GM23338 (cell line): ENCODE data around the gene ZBTB7A. TPM values are rescaled to one million over a fixed set of nuclear protein-coding genes. Genes with fewer than 3 reads are reported as not detected.
A peak's percentile ranks its signal among the peaks of the same experiment; 100 is the strongest.

Experiments
- ATAC-seq: fragments of 200-7000 bp; cut with Tn5 transposase; 3 replicates; pipeline ENCODE4 v1.9.1; 2020
- DNase-seq: peaks from one replicate; pipeline ENCODE4 v3.0.0-alpha.2; 2015; ENCODE audit warnings: low spot score
- H2AFZ ChIP-seq: fragments of 200-600 bp; sonication (generic); 2 replicates; pipeline ENCODE4 v1.8.0; 2016; ENCODE audit warnings: antibody characterized with exemption, mild to moderate bottlenecking, moderate library complexity
- H3F3A ChIP-seq: fragments of 200-600 bp; sonication (generic); replicated peaks from 2 replicates; pipeline ENCODE4 v1.8.0; 2017; ENCODE audit warnings: antibody characterized with exemption, mixed run types, low read depth
- H3K27ac ChIP-seq: fragments of 200-600 bp; sonication (generic); 2 replicates; pipeline ENCODE4 v1.6.1; 2016; ENCODE audit warnings: low read depth
- H3K27me3 ChIP-seq: fragments of 200-600 bp; sonication (generic); 2 replicates; pipeline ENCODE4 v1.8.0; 2016; ENCODE audit warnings: mild to moderate bottlenecking, mixed run types, moderate library complexity; ENCODE audit not compliant: insufficient read depth
- H3K36me3 ChIP-seq: fragments of 200-600 bp; sonication (generic); 2 replicates; pipeline ENCODE4 v1.8.0; 2016; ENCODE audit warnings: mild to moderate bottlenecking; ENCODE audit not compliant: insufficient read depth
- H3K4me1 ChIP-seq: fragments of 200-600 bp; sonication (generic); 2 replicates; pipeline ENCODE4 v1.8.0; 2016; ENCODE audit warnings: mild to moderate bottlenecking, moderate library complexity; ENCODE audit not compliant: insufficient read depth
- H3K4me2 ChIP-seq: fragments of 200-600 bp; sonication (generic); 2 replicates; pipeline ENCODE4 v1.7.1; 2017; ENCODE audit warnings: mixed run types
- H3K4me3 ChIP-seq: fragments of 200-600 bp; sonication (generic); 2 replicates; pipeline ENCODE4 v1.6.1; 2016; ENCODE audit warnings: mixed run types
- H3K79me2 ChIP-seq: fragments of 200-600 bp; sonication (generic); replicated peaks from 2 replicates; pipeline ENCODE4 v1.8.0; 2017; ENCODE audit warnings: mild to moderate bottlenecking; ENCODE audit not compliant: insufficient read depth
- H3K9me2 ChIP-seq: fragments of 200-600 bp; sonication (generic); 2 replicates; pipeline ENCODE4 v1.8.0; 2017; ENCODE audit not compliant: insufficient read depth
- H4K20me1 ChIP-seq: fragments of 200-600 bp; sonication (generic); replicated peaks from 2 replicates; pipeline ENCODE4 v1.8.0; 2017; ENCODE audit warnings: mild to moderate bottlenecking; ENCODE audit not compliant: insufficient read depth
- H3K27ac Mint-ChIP-seq: 2 replicates; pipeline ENCODE4 v1.8.0; 2020; ENCODE audit warnings: inconsistent platforms, mild to moderate bottlenecking, moderate library complexity, mixed read lengths
- H3K27me3 Mint-ChIP-seq: 3 replicates; pipeline ENCODE4 v1.8.0; 2022; ENCODE audit warnings: low read depth, mild to moderate bottlenecking, moderate library complexity, mixed read lengths, inconsistent platforms; ENCODE audit not compliant: insufficient read depth, poor library complexity
- H3K36me3 Mint-ChIP-seq: 3 replicates; pipeline ENCODE4 v1.8.0; 2021; ENCODE audit warnings: low read depth, mild to moderate bottlenecking, inconsistent platforms, moderate library complexity, mixed read lengths
- H3K4me1 Mint-ChIP-seq: 3 replicates; pipeline ENCODE4 v1.8.0; 2020; ENCODE audit warnings: mild to moderate bottlenecking, inconsistent platforms, mixed read lengths
- H3K4me3 Mint-ChIP-seq: 3 replicates; pipeline ENCODE4 v1.8.0; 2021; ENCODE audit warnings: moderate library complexity, mild to moderate bottlenecking, inconsistent platforms, mixed read lengths
- H3K9me3 Mint-ChIP-seq: 3 replicates; pipeline ENCODE4 v1.8.0; 2020; ENCODE audit warnings: moderate library complexity, mild to moderate bottlenecking, inconsistent platforms, mixed read lengths
- CREB1 ChIP-seq: fragments of 250-450 bp; sonication (Bioruptor Pico); IDR thresholded peaks from 2 replicates; pipeline ENCODE4 v1.5.0; 2020; ENCODE audit warnings: low read depth, mild to moderate bottlenecking, moderate library complexity
- EZH2phosphoT487 ChIP-seq: fragments of 200-600 bp; sonication (generic); IDR thresholded peaks from one replicate; pipeline ENCODE4 v1.8.1; 2018; ENCODE audit warnings: antibody characterized with exemption; ENCODE audit not compliant: unreplicated experiment
- JUNB ChIP-seq: IDR thresholded peaks from one replicate; pipeline ENCODE4 v1.6.1; 2016; ENCODE audit warnings: antibody characterized with exemption; ENCODE audit not compliant: unreplicated experiment
- NANOG ChIP-seq: IDR thresholded peaks from 2 replicates; pipeline ENCODE4 v1.6.1; 2016; ENCODE audit warnings: antibody characterized with exemption, borderline replicate concordance
- POLR2AphosphoS5 ChIP-seq: IDR thresholded peaks from 2 replicates; pipeline ENCODE4 v1.6.1; 2016; ENCODE audit warnings: antibody characterized with exemption, low read depth
- ZNF114 ChIP-seq: fragments of 250-450 bp; sonication (Bioruptor Pico); IDR thresholded peaks from 2 replicates; pipeline ENCODE4 v1.5.0; 2020; ENCODE audit warnings: mild to moderate bottlenecking, moderate library complexity
- ZNF331 ChIP-seq: fragments of 250-450 bp; sonication (Bioruptor Pico); IDR thresholded peaks from 2 replicates; pipeline ENCODE4 v1.5.0; 2020; ENCODE audit warnings: low read depth, mild to moderate bottlenecking, moderate library complexity
- polyA plus RNA-seq: library from polyadenylated mRNA; unstranded; fragments of >200 nt; fragmentation: Nextera tagmentation; extraction: Ambion mirVana; gene quantifications from 2 replicates; pipeline ENCODE4 v1.2.1, GENCODE V29; 2016
- total RNA-seq: library from RNA; depleted of rRNA; stranded (reverse); fragments of >200 nt; shearing (Covaris generic); gene quantifications from 2 replicates; pipeline ENCODE4 v1.2.3, GENCODE V29; 2014
- TF ChIP-seq, protein P1 (sequence below): IDR thresholded peaks from one replicate; pipeline ENCODE4 v1.6.1; 2018; ENCODE audit warnings: antibody characterized with exemption; ENCODE audit not compliant: unreplicated experiment
- TF ChIP-seq, protein P2 (sequence below): IDR thresholded peaks from 2 replicates; pipeline ENCODE4 v1.6.1; 2016; ENCODE audit warnings: antibody characterized with exemption
- TF ChIP-seq, protein P3 (sequence below), 2 experiments: fragments of 200-600 bp in 1 of 2; sonication (generic) in 1 of 2; conservative IDR thresholded peaks; 2 replicates each; pipeline versions ENCODE4 v1.5.1 to v1.6.1; 2016 to 2017; ENCODE audit warnings: antibody characterized with exemption in 2 of 2, low read depth in 2 of 2, mild to moderate bottlenecking in 2 of 2, moderate library complexity in 1 of 2

Gene ZBTB7A
- total and polyA plus RNA-seq, 2 experiments from 2014 or later = 9.5 to 35.0 TPM

DNA sequence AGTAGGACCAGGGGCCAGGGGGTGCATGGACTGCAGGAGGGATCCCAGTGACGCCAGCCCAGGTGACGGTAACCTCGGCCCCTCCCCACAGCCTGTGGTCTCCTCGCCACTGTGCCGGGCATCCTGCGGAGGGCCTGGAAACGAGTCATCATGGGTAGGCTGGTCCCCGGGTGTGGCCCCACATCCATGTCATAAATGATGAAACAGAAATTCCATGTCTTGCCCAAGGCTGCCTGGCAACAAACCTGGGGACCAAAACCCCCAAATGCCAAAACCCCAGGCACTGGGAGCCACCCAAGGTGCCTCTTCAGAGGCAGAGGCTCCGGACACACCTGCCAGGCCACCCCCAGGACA, 36.4 kb upstream of the ZBTB7A start (continued):
- TF ChIP-seq POLR2AphosphoS5 = no peak
- TF ChIP-seq, protein P1, sequence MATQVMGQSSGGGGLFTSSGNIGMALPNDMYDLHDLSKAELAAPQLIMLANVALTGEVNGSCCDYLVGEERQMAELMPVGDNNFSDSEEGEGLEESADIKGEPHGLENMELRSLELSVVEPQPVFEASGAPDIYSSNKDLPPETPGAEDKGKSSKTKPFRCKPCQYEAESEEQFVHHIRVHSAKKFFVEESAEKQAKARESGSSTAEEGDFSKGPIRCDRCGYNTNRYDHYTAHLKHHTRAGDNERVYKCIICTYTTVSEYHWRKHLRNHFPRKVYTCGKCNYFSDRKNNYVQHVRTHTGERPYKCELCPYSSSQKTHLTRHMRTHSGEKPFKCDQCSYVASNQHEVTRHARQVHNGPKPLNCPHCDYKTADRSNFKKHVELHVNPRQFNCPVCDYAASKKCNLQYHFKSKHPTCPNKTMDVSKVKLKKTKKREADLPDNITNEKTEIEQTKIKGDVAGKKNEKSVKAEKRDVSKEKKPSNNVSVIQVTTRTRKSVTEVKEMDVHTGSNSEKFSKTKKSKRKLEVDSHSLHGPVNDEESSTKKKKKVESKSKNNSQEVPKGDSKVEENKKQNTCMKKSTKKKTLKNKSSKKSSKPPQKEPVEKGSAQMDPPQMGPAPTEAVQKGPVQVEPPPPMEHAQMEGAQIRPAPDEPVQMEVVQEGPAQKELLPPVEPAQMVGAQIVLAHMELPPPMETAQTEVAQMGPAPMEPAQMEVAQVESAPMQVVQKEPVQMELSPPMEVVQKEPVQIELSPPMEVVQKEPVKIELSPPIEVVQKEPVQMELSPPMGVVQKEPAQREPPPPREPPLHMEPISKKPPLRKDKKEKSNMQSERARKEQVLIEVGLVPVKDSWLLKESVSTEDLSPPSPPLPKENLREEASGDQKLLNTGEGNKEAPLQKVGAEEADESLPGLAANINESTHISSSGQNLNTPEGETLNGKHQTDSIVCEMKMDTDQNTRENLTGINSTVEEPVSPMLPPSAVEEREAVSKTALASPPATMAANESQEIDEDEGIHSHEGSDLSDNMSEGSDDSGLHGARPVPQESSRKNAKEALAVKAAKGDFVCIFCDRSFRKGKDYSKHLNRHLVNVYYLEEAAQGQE = no peak
- TF ChIP-seq NANOG = no peak
- TF ChIP-seq CREB1 (CRISPR knock-in tag) = no peak
- TF ChIP-seq, protein P2, sequence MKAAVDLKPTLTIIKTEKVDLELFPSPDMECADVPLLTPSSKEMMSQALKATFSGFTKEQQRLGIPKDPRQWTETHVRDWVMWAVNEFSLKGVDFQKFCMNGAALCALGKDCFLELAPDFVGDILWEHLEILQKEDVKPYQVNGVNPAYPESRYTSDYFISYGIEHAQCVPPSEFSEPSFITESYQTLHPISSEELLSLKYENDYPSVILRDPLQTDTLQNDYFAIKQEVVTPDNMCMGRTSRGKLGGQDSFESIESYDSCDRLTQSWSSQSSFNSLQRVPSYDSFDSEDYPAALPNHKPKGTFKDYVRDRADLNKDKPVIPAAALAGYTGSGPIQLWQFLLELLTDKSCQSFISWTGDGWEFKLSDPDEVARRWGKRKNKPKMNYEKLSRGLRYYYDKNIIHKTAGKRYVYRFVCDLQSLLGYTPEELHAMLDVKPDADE = no peak
- TF ChIP-seq, protein P3, sequence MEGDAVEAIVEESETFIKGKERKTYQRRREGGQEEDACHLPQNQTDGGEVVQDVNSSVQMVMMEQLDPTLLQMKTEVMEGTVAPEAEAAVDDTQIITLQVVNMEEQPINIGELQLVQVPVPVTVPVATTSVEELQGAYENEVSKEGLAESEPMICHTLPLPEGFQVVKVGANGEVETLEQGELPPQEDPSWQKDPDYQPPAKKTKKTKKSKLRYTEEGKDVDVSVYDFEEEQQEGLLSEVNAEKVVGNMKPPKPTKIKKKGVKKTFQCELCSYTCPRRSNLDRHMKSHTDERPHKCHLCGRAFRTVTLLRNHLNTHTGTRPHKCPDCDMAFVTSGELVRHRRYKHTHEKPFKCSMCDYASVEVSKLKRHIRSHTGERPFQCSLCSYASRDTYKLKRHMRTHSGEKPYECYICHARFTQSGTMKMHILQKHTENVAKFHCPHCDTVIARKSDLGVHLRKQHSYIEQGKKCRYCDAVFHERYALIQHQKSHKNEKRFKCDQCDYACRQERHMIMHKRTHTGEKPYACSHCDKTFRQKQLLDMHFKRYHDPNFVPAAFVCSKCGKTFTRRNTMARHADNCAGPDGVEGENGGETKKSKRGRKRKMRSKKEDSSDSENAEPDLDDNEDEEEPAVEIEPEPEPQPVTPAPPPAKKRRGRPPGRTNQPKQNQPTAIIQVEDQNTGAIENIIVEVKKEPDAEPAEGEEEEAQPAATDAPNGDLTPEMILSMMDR (conservative IDR thresholded peaks at IDR 0.05; ENCODE audit: low read depth in 2 of 2) = no peak
- TF ChIP-seq JUNB = no peak
- no peak for TF ChIP-seq EZH2phosphoT487
- no peak for TF ChIP-seq ZNF114 (CRISPR knock-in tag)
- TF ChIP-seq ZNF331 (CRISPR knock-in tag) = no peak

GRCh38 chr19:4102339-4103079, 35.8 kb upstream of the ZBTB7A start:
- ATAC-seq = peak; percentile 48
- no peaks in the 10 kb centered on the region for H3K9me3 Mint-ChIP-seq
- H3K4me3 ChIP-seq = no peak overlapping the region
- 0 out of 2 replicates have a peak, but pooled peaks cover 7% of the 10 kb centered on the region for H3K36me3 ChIP-seq
- no peak for DNase-seq
- no peaks in the 10 kb centered on the region for H3K4me1 ChIP-seq
- H4K20me1 ChIP-seq = no peaks in the 10 kb centered on the region; the same call in 1 of the 2 replicates
- H3K79me2 ChIP-seq = no peaks in the 10 kb centered on the region
- no peaks in the 10 kb centered on the region for H3K9me2 ChIP-seq
- H3F3A ChIP-seq = 0 out of 2 replicates have a peak, but pooled peaks cover 4% of the 10 kb centered on the region
- no peak overlapping the region for H2AFZ ChIP-seq
- H3K4me3 Mint-ChIP-seq = no peak overlapping the region
- TF ChIP-seq, protein P2 = no peak
- TF ChIP-seq, protein P3 (conservative IDR thresholded peaks at IDR 0.05; ENCODE audit: low read depth in 2 of 2) = peak in 1 of 2 experiments; percentile 36; a peak in 2 of 4 replicates
- no peaks in the 10 kb centered on the region for H3K4me1 Mint-ChIP-seq
- no peak overlapping the region for H3K27ac Mint-ChIP-seq
- peaks cover 60% of the 10 kb centered on the region for H3K36me3 Mint-ChIP-seq
- no peaks in the 10 kb centered on the region for H3K27me3 ChIP-seq
- peaks cover 2% of the 10 kb centered on the region for H3K27me3 Mint-ChIP-seq
- H3K4me2 ChIP-seq = no peak overlapping the region
- no peak overlapping the region for H3K27ac ChIP-seq
